Activated B cell treated with CpG ODN at 0.5 μM for 24 hours (primary cell): ENCODE measurements around the gene PLCB4. TPM values are rescaled to one million over a fixed set of nuclear protein-coding genes. Genes with fewer than 3 reads are reported as not detected.

Source experiments
- ATAC-seq: fragments of 200-7000 bp; cut with Tn5 transposase; one replicate; pipeline ENCODE4 v1.10.0; 2021; ENCODE audit warnings: low read depth, mild to moderate bottlenecking, moderate library complexity
- CTCF ChIA-PET: fragments of 350-600 bp; sonication (Branson Sonifier 250); formaldehyde crosslinking; loops from one replicate; lab custom pipeline; 2021; ENCODE audit warnings: antibody characterized with exemption; lab: Charles Lee
- POLR2A ChIA-PET: fragments of 350-600 bp; sonication (Branson Sonifier 250); formaldehyde crosslinking; loops from one replicate; lab custom pipeline; 2021; ENCODE audit warnings: antibody characterized with exemption; lab: Charles Lee
- DNase-seq: peaks from one replicate; pipeline ENCODE4 v3.0.0; 2022
- H3K27ac Mint-ChIP-seq: one replicate; pipeline ENCODE4 v1.8.0; 2020; ENCODE audit warnings: mixed read lengths
- H3K27me3 Mint-ChIP-seq: one replicate; pipeline ENCODE4 v1.8.0; 2021; ENCODE audit warnings: mixed read lengths
- H3K36me3 Mint-ChIP-seq: one replicate; pipeline ENCODE4 v1.8.0; 2021; ENCODE audit warnings: low read depth, mixed read lengths
- H3K4me1 Mint-ChIP-seq: one replicate; pipeline ENCODE4 v1.8.0; 2021; ENCODE audit warnings: mixed read lengths
- H3K4me3 Mint-ChIP-seq: one replicate; pipeline ENCODE4 v1.8.0; 2020; ENCODE audit warnings: mild to moderate bottlenecking, mixed read lengths
- H3K9me3 Mint-ChIP-seq: one replicate; pipeline ENCODE4 v1.8.0; 2020; ENCODE audit warnings: mixed read lengths
- intact Hi-C: fragments of 100-400 bp; cut with micrococcal nuclease; formaldehyde crosslinking; loops from one replicate; pipeline ENCODE4 v1.15.1; 2024
- total RNA-seq: library from RNA; stranded (reverse); gene quantifications from 2 replicates; pipeline ENCODE4 v1.2.3, GENCODE V29; 2022
- TF ChIP-seq, protein P1 (sequence below): fragments of 200-600 bp; IDR thresholded peaks from one replicate; pipeline ENCODE4 v1.8.0; 2022; ENCODE audit warnings: antibody characterized with exemption, mild to moderate bottlenecking

PLCB4 gene
- total RNA-seq, 1 donor from 2014 or later = not detected

DNA sequence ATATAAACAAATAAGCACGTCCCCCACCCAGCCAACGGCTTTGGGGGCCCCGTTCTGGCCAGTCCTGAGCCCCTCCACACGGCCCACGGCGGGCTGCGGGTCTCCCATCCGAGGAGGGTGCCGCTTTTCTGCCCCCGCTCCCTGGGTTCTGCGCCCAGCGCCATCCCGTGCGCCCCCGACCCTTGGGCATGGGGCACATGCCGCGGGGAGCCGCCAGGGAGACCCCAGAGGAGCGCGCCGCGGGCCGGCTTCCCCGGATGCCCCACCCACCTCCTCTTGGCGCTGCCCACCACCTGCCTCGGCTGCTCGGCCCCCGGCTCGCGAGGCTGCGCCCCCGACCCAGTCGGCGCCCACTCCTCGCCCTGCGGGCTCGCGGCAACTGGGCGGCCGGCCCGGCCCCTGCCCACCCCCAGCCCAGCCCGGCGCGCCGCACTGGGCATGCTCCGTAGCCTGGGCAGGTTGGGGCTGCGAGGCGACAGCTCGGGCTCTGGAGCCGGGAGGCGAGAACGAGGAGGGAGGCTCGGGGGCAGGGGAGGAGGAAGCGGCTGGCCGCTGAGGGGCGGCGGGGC lies 570 bp upstream of the PLCB4 start:
- intact Hi-C loops = no loop called here
- CTCF ChIA-PET = no interaction called here
- Mint-ChIP-seq H3K9me3 (no peaks in the 10 kb centered on the region), H3K4me1 (peaks cover 3% of the 10 kb centered on the region), H3K27ac (no peak overlapping the region), H3K36me3 (no peaks in the 10 kb centered on the region), H3K4me3 (no peak overlapping the region), H3K27me3 (peaks cover 28% of the 10 kb centered on the region)
- ATAC-seq = no peak
- TF ChIP-seq, protein P1, sequence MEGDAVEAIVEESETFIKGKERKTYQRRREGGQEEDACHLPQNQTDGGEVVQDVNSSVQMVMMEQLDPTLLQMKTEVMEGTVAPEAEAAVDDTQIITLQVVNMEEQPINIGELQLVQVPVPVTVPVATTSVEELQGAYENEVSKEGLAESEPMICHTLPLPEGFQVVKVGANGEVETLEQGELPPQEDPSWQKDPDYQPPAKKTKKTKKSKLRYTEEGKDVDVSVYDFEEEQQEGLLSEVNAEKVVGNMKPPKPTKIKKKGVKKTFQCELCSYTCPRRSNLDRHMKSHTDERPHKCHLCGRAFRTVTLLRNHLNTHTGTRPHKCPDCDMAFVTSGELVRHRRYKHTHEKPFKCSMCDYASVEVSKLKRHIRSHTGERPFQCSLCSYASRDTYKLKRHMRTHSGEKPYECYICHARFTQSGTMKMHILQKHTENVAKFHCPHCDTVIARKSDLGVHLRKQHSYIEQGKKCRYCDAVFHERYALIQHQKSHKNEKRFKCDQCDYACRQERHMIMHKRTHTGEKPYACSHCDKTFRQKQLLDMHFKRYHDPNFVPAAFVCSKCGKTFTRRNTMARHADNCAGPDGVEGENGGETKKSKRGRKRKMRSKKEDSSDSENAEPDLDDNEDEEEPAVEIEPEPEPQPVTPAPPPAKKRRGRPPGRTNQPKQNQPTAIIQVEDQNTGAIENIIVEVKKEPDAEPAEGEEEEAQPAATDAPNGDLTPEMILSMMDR = no peak
- POLR2A ChIA-PET = no interaction called here
- no peak for DNase-seq

DNA sequence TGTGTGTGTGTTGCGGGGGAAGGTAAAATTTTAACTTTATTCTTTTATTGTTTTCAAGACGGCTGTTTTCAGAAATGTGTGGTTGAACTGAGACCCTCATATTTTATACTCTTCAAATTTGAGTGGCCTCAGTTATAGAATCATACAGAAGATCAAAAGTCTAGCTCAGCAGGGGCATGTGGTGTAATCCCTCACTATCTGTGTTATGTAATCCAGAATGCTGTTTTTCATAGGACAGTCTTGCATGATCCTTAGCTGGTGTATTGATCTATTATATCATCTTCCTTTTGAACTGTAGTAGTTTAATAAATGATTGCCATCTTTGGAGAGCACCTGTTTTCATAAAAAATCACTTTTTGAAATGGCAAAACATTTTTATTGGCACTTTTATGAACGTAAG lies 1.4 kb downstream of the PLCB4 start:
- intact Hi-C loops = no loop called here
- Mint-ChIP-seq H3K9me3 (no peaks in the 10 kb centered on the region), H3K4me1 (peaks cover 3% of the 10 kb centered on the region), H3K36me3 (no peaks in the 10 kb centered on the region), H3K4me3 (no peak overlapping the region), H3K27ac (no peak overlapping the region), H3K27me3 (peaks cover 28% of the 10 kb centered on the region)
- ChIA-PET POLR2A (no interaction called here), CTCF (no interaction called here)
- no peak for DNase-seq
- no peak for ATAC-seq
- TF ChIP-seq, protein P1 = no peak

DNA sequence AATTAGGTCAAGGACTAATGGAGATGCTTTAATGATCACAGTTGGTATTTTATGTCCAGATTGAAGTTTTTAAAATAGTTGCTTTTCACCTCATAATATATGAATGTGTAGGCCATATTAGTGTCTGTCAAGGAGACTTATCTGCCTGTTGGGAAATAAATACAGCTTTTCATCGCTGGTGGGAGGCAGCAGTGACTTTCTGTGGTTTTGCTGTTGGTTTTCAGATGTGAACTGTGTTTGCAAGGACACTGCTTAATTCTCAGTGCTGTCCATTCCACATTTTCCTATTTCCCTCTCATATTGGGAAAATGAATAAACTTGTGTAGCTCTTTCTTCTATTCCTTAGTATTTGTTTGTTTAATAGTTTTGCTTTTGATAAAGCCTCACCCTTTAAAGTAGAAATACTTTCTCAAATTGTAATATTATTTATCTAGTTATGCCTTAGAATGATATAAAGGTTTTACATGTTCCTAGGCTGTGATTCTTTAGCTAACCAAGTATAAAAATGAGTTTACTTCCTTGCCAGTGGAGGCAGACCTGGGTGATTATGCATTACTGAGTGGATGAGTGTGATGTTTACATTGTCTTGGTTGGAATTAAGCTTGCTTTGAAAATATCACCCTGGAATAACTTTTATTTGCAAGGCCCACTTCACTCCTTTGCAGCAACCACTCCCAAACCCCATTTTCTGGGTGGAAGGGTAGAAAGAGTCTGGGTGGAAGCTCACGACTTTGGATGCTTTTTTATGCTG lies 3.3 kb downstream of the PLCB4 start:
- ChIA-PET POLR2A (no interaction called here), CTCF (no interaction called here)
- peaks cover 3% of the 10 kb centered on the region for H3K4me1 Mint-ChIP-seq
- peaks cover 26% of the 10 kb centered on the region for H3K27me3 Mint-ChIP-seq
- intact Hi-C loops = no loop called here
- H3K4me3 Mint-ChIP-seq = no peak overlapping the region
- TF ChIP-seq, protein P1 = no peak
- DNase-seq (no peak), ATAC-seq (no peak)
- no peaks in the 10 kb centered on the region for H3K36me3 Mint-ChIP-seq
- no peak overlapping the region for H3K27ac Mint-ChIP-seq
- no peaks in the 10 kb centered on the region for H3K9me3 Mint-ChIP-seq

DNA sequence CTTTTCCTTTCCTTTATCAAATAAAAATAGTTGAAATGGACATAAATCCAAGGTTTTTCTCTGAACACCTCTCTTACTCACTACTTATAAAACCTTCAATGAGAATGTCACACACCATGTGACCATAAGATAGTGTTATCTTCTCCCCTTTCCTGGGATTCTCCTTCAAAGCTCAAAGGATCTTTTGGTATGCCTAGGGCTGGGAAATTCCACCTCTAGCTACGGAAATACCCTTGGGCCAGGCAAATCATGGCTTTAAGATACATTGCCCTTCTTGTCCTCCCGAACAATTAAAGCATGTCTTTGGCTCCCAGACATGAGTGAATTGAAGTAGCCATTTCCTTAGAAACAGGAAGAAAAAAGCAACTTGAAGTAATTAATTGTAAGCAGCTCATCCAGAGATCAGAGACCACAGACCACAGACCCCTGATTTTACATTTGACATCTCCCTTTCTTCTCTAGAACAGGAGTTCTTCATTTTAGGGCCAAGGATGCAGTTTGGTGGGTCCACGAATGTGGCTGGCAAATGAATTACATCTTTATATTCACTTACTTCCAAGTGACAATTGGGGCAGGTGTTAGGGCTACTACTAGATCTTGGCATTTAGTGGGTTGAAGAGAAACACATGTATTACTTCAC lies 4.1 kb downstream of the PLCB4 start:
- H3K27ac Mint-ChIP-seq = no peak overlapping the region
- TF ChIP-seq, protein P1 = no peak
- DNase-seq (no peak), ATAC-seq (no peak)
- ChIA-PET POLR2A (no interaction called here), CTCF (no interaction called here)
- intact Hi-C loops = no loop called here
- no peak overlapping the region for H3K4me3 Mint-ChIP-seq
- H3K36me3 Mint-ChIP-seq = no peaks in the 10 kb centered on the region
- H3K27me3 Mint-ChIP-seq = peaks cover 18% of the 10 kb centered on the region
- peaks cover 3% of the 10 kb centered on the region for H3K4me1 Mint-ChIP-seq
- H3K9me3 Mint-ChIP-seq = no peaks in the 10 kb centered on the region

DNA sequence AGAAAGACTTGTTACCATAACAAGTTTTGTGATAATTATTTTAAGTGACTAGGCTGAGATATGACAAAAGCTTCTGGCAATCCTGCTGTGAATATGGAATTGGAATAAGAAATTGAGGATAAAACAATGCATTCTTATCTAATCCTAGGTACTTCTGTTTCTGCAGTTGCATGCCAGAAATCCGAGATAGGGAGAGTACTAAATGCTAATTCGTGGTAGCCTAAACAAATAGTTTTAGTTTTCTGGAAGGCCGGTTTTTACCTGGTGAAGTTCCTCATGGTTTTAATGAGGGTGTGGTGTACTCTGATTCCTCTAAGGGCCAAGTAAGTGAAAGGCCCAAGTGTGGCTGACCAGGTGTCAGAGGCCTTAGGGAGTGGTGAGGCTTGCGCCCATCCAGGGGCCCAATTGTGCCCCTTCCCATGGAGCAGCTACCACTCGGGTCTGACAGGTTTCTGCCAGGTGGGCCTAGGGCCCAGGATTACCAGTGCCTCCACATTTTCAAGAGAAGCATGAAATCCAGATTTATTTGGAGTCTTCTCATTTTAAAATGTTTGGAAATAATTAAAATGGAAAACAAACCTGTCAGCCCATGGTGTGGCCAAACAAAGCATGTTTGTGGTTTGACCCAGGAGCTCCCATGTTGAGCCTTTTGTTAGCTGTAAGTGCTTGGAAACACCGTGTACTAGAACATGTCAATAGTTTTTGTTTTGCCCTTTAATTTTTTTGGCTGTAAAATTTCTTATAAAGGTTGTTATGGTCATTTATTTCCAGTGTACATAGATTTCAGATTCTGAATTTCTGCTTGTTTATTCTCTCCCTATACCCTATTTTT lies 6.6 kb downstream of the PLCB4 start:
- POLR2A ChIA-PET = no interaction called here
- H3K9me3 Mint-ChIP-seq = no peaks in the 10 kb centered on the region
- TF ChIP-seq, protein P1 = no peak
- no peak overlapping the region for H3K4me3 Mint-ChIP-seq
- intact Hi-C loops = no loop called here
- no peaks in the 10 kb centered on the region for H3K4me1 Mint-ChIP-seq
- H3K36me3 Mint-ChIP-seq = no peaks in the 10 kb centered on the region
- DNase-seq = no peak
- CTCF ChIA-PET = no interaction called here
- no peak for ATAC-seq
- H3K27ac Mint-ChIP-seq = no peak overlapping the region
- H3K27me3 Mint-ChIP-seq = peaks cover 7% of the 10 kb centered on the region
